Sciatic nerve (tissue), 2 donors: Measurements from ENCODE around the gene COL4A1. TPM values are rescaled to one million over a fixed set of nuclear protein-coding genes. Genes with fewer than 3 reads are reported as not detected.

Source experiments
- ATAC-seq: fragments of 200-7000 bp; cut with Tn5 transposase; one replicate; pipeline ENCODE4 v1.9.1; 2020; ENCODE audit warnings: mild to moderate bottlenecking, moderate library complexity
- DNase-seq: peaks from one replicate; pipeline ENCODE4 v3.0.0-alpha.2; 2020; ENCODE audit warnings: low spot score
- intact Hi-C: fragments of 100-400 bp; cut with DNase I; formaldehyde crosslinking; loops from one replicate; pipeline ENCODE4 v1.14.2; 2022
- total RNA-seq: library from RNA; stranded (reverse); fragmentation: NEBNext Ultra II Directional; extraction: Animal tissue kit (Norgen Biotek cat#: 25700); gene quantifications from one replicate; pipeline ENCODE4 v1.2.1, GENCODE V29; 2021
- donor health status: DM: no; HTN: no; CAD: no.
- donor health status: DM: no; HTN: no; CAD: no.

The COL4A1 gene
- total RNA-seq, 1 donor from 2014 or later = 423 TPM

DNA sequence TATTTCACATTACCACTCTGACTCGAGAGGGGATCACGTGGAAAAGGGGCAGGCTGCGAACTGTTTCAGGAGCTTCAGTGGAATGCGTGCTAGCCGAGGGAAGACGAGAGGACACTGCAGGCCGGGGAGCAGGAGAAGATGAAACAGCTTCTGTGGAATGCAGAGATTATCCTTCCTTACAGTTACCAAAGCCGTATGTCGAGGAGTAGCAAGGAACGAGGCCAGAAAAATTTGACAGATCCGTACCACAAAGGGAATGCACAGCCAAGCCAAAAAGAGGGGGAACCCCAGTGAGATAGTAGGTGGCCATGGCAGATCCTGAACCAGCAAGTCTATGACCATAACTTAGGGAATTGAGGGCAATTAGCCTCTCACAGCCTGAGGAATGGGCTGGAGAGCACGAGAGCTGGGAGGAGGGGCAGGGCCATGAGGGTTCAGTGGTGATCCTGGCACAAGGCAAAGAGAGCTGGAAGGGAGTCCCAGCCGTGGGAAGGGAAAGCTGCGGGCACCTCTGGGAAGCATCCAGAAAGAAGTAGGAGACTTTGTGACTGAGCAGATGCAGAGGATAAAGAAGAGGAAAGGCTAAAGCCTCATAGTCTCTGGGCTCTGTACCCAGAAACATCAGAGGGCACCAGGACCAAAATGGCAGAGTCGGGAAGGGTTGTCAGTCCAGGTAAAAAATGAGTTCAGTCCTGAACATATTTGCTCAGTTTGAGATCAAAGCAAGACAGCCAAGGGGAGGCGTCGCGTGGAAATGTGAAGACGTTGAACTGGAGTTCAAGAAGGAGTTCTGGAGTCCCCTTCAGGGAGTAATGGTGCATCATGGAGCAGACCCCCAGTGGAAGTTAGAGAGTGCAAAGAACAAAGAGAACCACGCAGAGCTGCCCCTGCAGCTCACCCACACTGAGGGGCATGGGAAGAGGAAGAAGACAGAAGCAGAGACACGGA is 5.1 kb downstream of the COL4A1 start:
- ATAC-seq (no peak), DNase-seq (no peak)
- intact Hi-C loops = loop anchor here (1.0 to 10.0 kb wide), 2 partner anchors 57 to 82 kb away; no protein-coding TSS in a partner anchor

GRCh38 chr13:110301083-110301482 is 5.9 kb downstream of the COL4A1 start:
- no peak for DNase-seq
- intact Hi-C loops = loop anchor here (10.0 kb wide), 1 partner anchor 56 kb away; no protein-coding TSS in a partner anchor
- no peak for ATAC-seq

DNA sequence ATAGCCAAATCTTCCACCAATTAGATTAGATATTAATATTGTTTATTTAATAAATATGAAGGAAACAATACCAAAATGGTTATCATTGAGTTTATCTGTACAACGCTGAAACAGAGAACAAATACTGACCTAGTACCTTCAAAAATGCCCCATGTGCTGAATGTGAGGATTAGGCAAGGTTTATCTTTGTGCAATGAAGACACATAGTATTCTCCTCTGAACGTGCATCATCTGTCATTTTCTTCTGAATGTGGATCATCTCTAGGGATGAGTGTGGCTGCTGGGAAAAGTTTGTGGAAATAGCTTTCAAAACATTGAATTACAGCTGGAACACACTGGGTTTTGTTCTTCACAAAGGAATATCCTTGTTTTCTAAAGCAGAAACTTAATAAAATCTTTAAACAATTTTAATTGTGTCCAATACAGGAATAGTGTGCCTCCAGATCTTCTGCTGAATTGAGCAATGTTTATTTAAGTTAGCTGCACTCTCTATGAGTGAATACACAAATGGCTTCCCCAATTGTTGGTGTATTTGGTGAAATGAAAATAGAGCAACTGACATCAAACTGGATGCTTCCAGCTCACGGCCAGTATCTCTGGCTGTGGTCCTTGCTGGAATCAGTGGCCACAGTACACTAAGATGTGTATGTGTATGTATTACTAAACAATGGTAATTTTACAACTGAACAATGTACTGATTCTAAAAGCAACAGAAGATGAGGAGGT is 6.7 kb downstream of the COL4A1 start:
- ATAC-seq (peak; percentile 68), DNase-seq (no peak)
- intact Hi-C loops = loop anchor here (10.0 kb wide), 1 partner anchor 55 kb away; no protein-coding TSS in a partner anchor

- ATAC-seq = peak; percentile 25
- intact Hi-C loops = no loop called here
- DNase-seq = no peak
Observed at GRCh38 chr13:110299283-110299840, 7.6 kb downstream of the COL4A1 start.

- peak; percentile 67 for DNase-seq
Observed at GRCh38 chr13:110298505-110299282, 8.3 kb downstream of the COL4A1 start.

GRCh38 chr13:110297766-110298504 is 9.0 kb downstream of the COL4A1 start:
- intact Hi-C loops = no loop called here
- DNase-seq = no peak
- no peak for ATAC-seq

More at GRCh38 chr13:110298505-110299282, 8.3 kb downstream of the COL4A1 start:
- peak; percentile 19 for ATAC-seq
- intact Hi-C loops = no loop called here

- DNase-seq (no peak), ATAC-seq (no peak)
- intact Hi-C loops = no loop called here
Observed at GRCh38 chr13:110297011-110297410, 9.9 kb downstream of the COL4A1 start.

DNA sequence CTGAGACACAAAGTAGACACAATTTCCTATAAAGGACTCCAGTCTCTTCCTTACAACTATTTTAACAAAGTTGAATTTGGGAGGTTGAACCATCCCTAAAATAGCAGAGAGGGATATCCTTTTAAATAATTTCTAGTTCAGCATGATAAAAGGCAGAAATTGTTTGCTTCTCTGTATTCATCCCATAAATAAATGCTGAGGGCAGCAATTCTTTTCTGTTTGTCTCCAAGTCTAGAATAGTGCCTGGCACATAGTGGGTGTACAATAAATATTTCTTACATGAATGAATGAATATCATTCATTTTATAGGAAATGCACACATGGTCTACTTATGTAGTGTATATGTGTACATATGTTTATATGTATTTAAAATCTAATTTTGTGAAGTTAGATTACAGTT is 12.3 kb downstream of the COL4A1 start:
- intact Hi-C loops = no loop called here
- DNase-seq (no peak), ATAC-seq (no peak)

DNA sequence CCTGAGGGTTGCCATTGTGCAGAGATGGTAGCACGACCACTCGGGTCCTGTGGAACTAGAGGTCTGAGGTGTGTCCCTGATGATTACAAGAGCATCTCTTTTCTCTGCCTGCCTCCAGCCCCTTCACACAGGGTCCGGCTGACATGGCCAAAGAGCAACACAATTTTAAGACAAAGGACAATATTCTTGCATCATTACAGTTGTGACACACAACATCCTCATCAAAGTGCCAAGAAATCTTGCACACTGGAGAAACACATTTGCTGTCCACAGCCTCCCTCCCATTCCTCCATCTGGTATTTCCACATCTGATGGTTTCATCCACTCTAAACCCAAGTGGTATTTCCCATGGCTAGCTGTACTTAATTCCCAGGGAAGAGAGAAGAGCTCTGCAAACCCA is 12.8 kb downstream of the COL4A1 start:
- DNase-seq (peak; percentile 45), ATAC-seq (peak; percentile 72)
- intact Hi-C loops = no loop called here

- no peak for ATAC-seq
- intact Hi-C loops = no loop called here
Observed at GRCh38 chr13:110293649-110294048, 13.3 kb downstream of the COL4A1 start.

GRCh38 chr13:110293037-110293436 is 13.9 kb downstream of the COL4A1 start:
- peak; percentile 8 for DNase-seq

More at GRCh38 chr13:110293649-110294048, 13.3 kb downstream of the COL4A1 start:
- DNase-seq = peak; percentile 17

DNA sequence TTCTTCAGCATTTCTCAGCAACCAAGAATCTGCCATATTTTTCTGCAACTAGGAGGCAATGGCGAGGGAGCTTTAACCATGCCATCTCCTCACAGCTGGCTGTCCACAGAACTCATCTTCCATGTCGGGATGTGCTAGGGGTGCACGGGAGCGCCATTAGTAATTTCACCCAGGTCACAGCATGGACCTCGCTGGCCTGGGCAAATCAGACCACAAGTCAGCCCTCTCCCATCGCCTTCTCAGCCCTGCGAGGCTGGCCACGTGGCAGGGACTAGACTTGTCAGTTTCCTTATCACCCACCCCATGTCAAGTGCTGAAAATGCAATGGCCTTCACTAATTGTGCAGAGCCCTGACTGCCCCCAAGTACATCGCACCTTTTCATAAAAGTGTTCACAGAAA is 15.7 kb downstream of the COL4A1 start:
- peak; percentile 45 for DNase-seq
- no peak for ATAC-seq
- intact Hi-C loops = no loop called here

More at GRCh38 chr13:110293037-110293436, 13.9 kb downstream of the COL4A1 start:
- intact Hi-C loops = no loop called here
- ATAC-seq = no peak

GRCh38 chr13:110290826-110291225 is 16.1 kb downstream of the COL4A1 start:
- no peak for ATAC-seq
- DNase-seq = no peak
- intact Hi-C loops = no loop called here

GRCh38 chr13:110290153-110290552 is 16.8 kb downstream of the COL4A1 start:
- ATAC-seq (no peak), DNase-seq (no peak)
- intact Hi-C loops = no loop called here

- intact Hi-C loops = no loop called here
- ATAC-seq (no peak), DNase-seq (no peak)
Observed at GRCh38 chr13:110289661-110290060, 17.3 kb downstream of the COL4A1 start.

GRCh38 chr13:110289174-110289573 is 17.8 kb downstream of the COL4A1 start:
- ATAC-seq (no peak), DNase-seq (no peak)
- intact Hi-C loops = no loop called here

DNA sequence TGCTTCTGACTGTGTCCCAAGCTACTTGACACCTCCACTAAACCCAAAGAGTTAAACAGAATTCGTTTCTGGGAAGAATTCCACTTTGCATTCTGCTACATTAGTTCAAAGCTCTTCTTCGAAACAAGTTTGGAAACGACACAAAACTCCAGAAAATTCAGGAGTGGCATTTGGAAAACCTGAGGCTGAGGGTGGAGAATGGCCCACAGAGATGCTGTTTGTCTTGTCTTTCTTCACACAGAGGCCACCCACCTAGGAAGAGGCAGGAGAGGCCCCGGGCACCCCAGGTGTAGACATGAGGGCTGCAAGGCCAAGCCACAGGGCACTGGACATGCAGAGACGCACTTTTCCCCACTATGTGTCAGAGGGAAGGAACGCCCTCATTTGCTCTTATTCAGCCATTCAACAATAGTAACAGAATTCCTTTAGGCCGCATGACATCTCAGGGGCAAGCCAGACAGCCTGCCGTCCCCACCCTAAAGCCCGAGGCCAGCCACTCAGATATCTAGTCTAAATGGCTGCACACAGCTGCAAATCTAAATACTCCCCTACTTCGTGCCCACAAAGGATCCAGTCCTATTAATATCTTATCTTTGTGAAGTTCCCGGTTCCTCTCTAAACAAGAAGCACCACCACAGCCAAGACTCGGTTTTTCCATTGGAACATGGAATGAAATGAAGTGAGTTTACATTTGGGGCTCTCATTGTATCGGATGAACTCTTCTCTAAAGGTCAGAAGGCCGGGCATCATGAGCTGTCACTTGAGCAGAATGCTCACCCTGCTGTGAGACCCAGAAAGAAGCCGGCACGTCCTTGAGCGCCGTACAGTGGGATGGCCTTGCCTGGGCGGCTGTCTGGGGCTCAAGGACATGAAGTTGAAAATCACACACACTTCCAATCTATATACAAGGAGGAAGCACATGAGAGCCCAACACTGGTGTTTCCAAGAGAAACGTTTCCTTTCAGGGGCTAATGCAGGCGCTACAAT is 19.8 kb downstream of the COL4A1 start:
- ATAC-seq (peak; percentile 76), DNase-seq (no peak)
- intact Hi-C loops = no loop called here
